K562 (cell line): ENCODE data around the gene CTIF.

Experiments
- CTCF ChIP-seq, 3 experiments: IDR thresholded peaks in 2 of 3; conservative IDR thresholded peaks in 1 of 3; 2 replicates each; pipeline ENCODE4 v1.5.1; 2011 to 2012; ENCODE audit warnings: low read length in 3 of 3, mild to moderate bottlenecking in 3 of 3, control low read depth in 2 of 3, improper control_type of control experiment in 1 of 3, inconsistent platforms in 1 of 3, low read depth in 1 of 3, mixed read lengths in 1 of 3, moderate library complexity in 1 of 3; ENCODE audit not compliant: insufficient read depth in 2 of 3
- MYC ChIP-seq, 2 experiments: fragments of 250-450 bp in 1 of 2; sonication (Bioruptor Pico) in 1 of 2; IDR thresholded peaks; 2 replicates each; pipeline versions ENCODE4 v1.5.1 to v1.6.1; 2012 to 2021; ENCODE audit warnings: low read depth in 2 of 2, borderline replicate concordance in 1 of 2, improper control_type of control experiment in 1 of 2, low read length in 1 of 2, mild to moderate bottlenecking in 1 of 2, moderate library complexity in 1 of 2
- RBBP5 ChIP-seq: fragments of 200-600 bp; sonication (generic); IDR thresholded peaks from 2 replicates; pipeline ENCODE4 v1.6.1; 2012; ENCODE audit warnings: borderline replicate concordance, mild to moderate bottlenecking, low read length, control low read depth, inconsistent platforms; ENCODE audit not compliant: insufficient read depth, poor library complexity, severe bottlenecking
- SAFB2 ChIP-seq: fragments of 200-400 bp; formaldehyde crosslinking; IDR thresholded peaks from 2 replicates; pipeline ENCODE4 v1.6.1; 2018; ENCODE audit warnings: borderline replicate concordance, low read length, low read depth, moderate library complexity; ENCODE audit not compliant: severe bottlenecking
- SNRNP70 ChIP-seq: fragments of 200-400 bp; formaldehyde crosslinking; optimal IDR thresholded peaks from 2 replicates; pipeline ENCODE3; 2017; ENCODE audit warnings: low read depth, low read length
- SP1 ChIP-seq: sonication (generic); formaldehyde crosslinking; IDR thresholded peaks from 2 replicates; pipeline ENCODE4 v1.8.1; 2022; ENCODE audit warnings: mild to moderate bottlenecking, missing genetic modification reagents
- ZNF184 ChIP-seq: sonication (generic); formaldehyde crosslinking; IDR thresholded peaks from 2 replicates; pipeline ENCODE4 v1.5.0; 2020; ENCODE audit warnings: missing genetic modification reagents
- ZNF24 ChIP-seq: fragments of 450-650 bp; IDR thresholded peaks from 2 replicates; pipeline ENCODE4 v1.6.1; 2016
- ZNF764 ChIP-seq: fragments of 250-450 bp; sonication (Bioruptor Pico); IDR thresholded peaks from 2 replicates; pipeline ENCODE4 v1.4.0; 2020; ENCODE audit warnings: low read depth, mild to moderate bottlenecking, moderate library complexity

- TF ChIP-seq RBBP5, result no peak
- TF ChIP-seq SAFB2, result no peak
- no peak for TF ChIP-seq ZNF24
- no peak for TF ChIP-seq ZNF764
- TF ChIP-seq MYC (IDR thresholded peaks at IDR 0.05; ENCODE audit: low read depth, low read length), result no peak
- TF ChIP-seq MYC (CRISPR knock-in tag; IDR thresholded peaks at IDR 0.05; ENCODE audit: borderline replicate concordance, low read depth), result no peak
- TF ChIP-seq ZNF184 (CRISPR knock-in tag), result no peak
- TF ChIP-seq CTCF (IDR thresholded peaks at IDR 0.05 in 2 of 3, conservative IDR thresholded peaks at IDR 0.05 in 1 of 3; ENCODE audit: insufficient read depth in 2 of 3, low read depth in 1 of 3, low read length in 3 of 3), result no peak
- no peak for TF ChIP-seq SP1 (CRISPR knock-in tag)
- no peak for TF ChIP-seq SNRNP70
Observed at GRCh38 chr18:48565105-48565504, 26.3 kb downstream of the CTIF start.
